GM19193 (cell line): ENCODE results near the gene PFN1.

Source experiments
- POLR2A ChIP-seq: IDR thresholded peaks from 4 replicates; pipeline ENCODE4 v1.6.1; 2011; ENCODE audit not compliant: insufficient read depth, insufficient read length; ENCODE audit errors: extremely low read depth

Gene PFN1

DNA sequence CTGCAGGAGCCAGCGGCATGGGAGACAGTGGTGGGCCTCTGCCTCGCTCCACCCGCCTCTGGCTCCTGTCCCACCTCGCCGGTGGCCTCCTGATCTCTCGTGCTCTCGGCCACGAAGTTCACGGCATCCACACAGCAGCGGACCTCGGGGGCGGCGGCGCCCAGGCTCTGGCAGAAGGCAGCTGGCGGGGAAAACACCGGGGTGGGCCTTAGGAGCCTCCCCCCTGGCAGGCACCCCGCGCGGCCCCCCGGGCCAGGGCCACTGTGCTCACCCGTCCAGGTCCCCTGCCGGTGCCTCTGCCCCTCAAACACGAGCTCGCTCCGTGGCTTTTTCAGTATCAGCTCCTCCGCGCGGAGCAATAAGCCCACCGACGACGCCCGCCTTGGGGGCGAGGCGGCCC lies 49.4 kb downstream of the PFN1 start:
- no peak for TF ChIP-seq POLR2A

DNA sequence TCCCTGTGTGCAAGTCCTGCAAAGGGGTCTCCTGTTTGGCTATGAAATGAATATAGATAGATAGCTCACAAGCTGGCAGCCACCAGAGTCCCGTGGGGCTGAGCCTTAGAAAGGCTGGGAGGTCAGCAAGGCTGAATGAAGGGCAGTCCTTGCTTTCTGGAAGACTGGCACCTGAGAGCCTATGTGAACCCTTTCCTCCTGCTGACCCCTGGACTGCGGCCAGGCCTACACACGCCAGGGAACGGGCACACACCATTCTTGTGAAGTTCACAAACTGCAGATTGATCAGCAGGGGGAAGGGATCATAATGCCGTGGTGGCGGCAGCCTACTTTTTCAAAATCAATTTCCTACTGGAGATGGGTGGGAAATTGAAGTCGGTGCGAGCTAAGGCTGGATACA lies 50.0 kb downstream of the PFN1 start:
- TF ChIP-seq POLR2A, result no peak

DNA sequence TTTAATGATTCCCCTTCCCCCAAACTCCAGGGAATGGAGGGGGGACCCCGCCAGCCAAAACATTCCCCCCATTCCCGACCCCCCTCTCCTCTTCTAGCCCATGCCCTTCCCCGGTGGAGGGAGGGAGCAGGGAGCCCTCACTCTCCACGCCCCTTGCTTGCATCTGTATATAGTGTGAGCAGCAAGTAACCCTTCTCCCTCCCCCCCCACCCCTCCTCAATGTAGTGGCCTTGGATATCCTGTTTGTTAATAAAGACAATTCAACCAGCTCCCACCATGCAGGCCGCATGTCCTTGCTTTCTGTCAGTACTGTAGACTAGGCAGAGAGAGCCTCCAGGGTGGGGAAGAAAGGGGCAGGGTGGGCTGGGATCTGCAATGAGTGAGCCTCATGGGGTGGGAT lies 50.5 kb downstream of the PFN1 start:
- TF ChIP-seq POLR2A, result no peak

DNA sequence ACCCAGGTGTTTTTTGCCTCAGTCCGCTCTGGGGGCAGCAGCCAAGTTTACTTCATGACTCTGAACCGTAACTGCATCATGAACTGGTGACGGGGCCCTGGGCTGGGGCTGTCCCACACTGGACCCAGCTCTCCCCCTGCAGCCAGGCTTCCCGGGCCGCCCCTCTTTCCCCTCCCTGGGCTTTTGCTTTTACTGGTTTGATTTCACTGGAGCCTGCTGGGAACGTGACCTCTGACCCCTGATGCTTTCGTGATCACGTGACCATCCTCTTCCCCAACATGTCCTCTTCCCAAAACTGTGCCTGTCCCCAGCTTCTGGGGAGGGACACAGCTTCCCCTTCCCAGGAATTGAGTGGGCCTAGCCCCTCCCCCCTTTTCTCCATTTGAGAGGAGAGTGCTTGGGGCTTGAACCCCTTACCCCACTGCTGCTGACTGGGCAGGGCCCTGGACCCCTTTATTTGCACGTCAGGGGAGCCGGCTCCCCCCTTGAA lies 51.1 kb downstream of the PFN1 start:
- TF ChIP-seq POLR2A, result no peak

DNA sequence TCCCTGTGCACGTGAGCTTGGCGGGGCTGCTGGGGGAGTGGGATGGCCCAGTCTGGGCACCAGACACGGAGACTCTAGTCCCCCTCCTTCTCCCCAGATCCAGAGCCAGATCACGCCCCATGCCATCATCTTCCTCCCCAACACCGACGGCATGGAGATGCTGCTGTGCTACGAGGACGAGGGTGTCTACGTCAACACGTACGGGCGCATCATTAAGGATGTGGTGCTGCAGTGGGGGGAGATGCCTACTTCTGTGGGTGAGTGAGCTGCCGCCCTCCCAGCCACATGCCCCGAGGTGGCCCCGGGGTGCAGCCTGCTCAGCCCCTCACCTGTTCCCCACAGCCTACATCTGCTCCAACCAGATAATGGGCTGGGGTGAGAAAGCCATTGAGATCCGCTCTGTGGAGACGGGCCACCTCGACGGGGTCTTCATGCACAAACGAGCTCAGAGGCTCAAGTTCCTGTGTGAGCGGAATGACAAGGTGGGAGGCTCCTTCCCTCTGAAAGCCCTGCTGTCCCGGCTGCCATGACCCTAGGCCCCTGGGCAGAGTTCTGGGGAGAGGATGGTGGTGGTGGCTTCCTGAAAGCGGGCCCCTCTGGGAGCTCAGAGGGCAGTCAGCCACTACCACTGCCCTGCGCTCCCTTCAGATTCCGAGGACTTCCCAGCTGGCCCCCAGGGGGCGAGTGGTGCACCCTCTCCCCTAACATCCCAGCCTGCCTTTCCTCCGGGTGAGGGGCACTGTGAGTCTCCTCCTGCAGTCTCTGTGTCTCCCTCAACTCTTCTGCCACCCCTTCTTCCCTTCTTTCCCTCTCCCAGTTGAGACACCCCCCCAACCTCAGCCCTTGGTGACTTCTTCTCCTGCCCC lies 51.8 kb downstream of the PFN1 start:
- no peak for TF ChIP-seq POLR2A

DNA sequence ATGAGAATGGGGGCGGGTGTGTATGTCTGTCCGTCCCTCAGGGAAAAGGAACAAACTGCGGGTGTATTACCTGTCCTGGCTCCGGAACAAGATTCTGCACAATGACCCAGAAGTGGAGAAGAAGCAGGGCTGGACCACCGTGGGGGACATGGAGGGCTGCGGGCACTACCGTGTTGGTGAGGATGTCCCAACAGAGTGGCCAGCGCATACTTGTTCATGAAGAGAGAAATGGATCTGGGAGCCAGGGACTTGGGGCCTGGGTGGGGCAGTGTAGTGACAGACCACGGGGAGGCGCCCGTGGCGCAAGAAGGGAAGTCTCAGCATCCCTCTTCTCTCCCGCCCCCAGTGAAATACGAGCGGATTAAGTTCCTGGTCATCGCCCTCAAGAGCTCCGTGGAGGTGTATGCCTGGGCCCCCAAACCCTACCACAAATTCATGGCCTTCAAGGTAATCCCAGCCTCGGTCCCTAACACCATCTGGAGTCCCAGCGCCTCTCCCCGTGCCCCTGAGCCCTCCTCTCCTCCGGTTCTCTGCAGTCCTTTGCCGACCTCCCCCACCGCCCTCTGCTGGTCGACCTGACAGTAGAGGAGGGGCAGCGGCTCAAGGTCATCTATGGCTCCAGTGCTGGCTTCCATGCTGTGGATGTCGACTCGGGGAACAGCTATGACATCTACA lies 52.5 kb downstream of the PFN1 start:
- no peak for TF ChIP-seq POLR2A
